CD4-positive, alpha-beta T cell (primary cell): Measurements from ENCODE around the gene MRPL52. TPM values are rescaled to one million over a fixed set of nuclear protein-coding genes. Genes with fewer than 3 reads are reported as not detected.

Experiments
- ATAC-seq: fragments of 200-7000 bp; cut with Tn5 transposase; one replicate; pipeline ENCODE4 v1.10.0; 2022; ENCODE audit warnings: mild to moderate bottlenecking; ENCODE audit not compliant: poor library complexity
- CTCF ChIA-PET: fragments of 350-600 bp; sonication (Branson Sonifier 250); formaldehyde crosslinking; loops from one replicate; lab custom pipeline; 2021; ENCODE audit warnings: antibody characterized with exemption, inconsistent platforms; lab: Charles Lee
- POLR2A ChIA-PET: fragments of 350-600 bp; sonication (Branson Sonifier 250); formaldehyde crosslinking; loops from one replicate; lab custom pipeline; 2021; ENCODE audit warnings: antibody characterized with exemption, inconsistent platforms; lab: Charles Lee
- DNase-seq, 14 experiments: peaks; one replicate each; pipeline ENCODE4 v3.0.0-alpha.2; 2013 to 2020; ENCODE audit warnings: mixed read lengths in 2 of 14
- H3K27ac ChIP-seq, 2 donors: one replicate each; pipeline versions ENCODE4 v1.5.1 to v1.7.0; 2013; ENCODE audit warnings: low read length in 2 of 2, low read depth in 1 of 2, mild to moderate bottlenecking in 1 of 2
- H3K27me3 ChIP-seq, 2 experiments: 1 replicate in 1 of 2; 2 replicates in 1 of 2; pipeline versions ENCODE4 v1.6.1 to v1.7.0; 2013; ENCODE audit warnings: low read length in 2 of 2, control low read depth in 1 of 2, mild to moderate bottlenecking in 1 of 2, moderate library complexity in 1 of 2; ENCODE audit not compliant: insufficient read depth in 2 of 2, control insufficient read depth in 1 of 2
- H3K36me3 ChIP-seq: one replicate; pipeline ENCODE4 v1.6.1; 2013; ENCODE audit warnings: low read length, control low read depth; ENCODE audit not compliant: insufficient read depth
- H3K4me1 ChIP-seq: one replicate; pipeline ENCODE4 v1.6.1; 2013; ENCODE audit warnings: low read length, control low read depth; ENCODE audit not compliant: insufficient read depth
- H3K4me3 ChIP-seq: one replicate; pipeline ENCODE4 v1.5.1; 2013; ENCODE audit warnings: mild to moderate bottlenecking, low read length, moderate library complexity
- H3K9me3 ChIP-seq, 2 experiments: 1 replicate in 1 of 2; 2 replicates in 1 of 2; pipeline versions ENCODE4 v1.6.1 to v1.7.0; 2013; ENCODE audit warnings: low read length in 2 of 2, mild to moderate bottlenecking in 2 of 2, control low read depth in 1 of 2, moderate library complexity in 1 of 2; ENCODE audit not compliant: control insufficient read depth in 1 of 2, insufficient read depth in 1 of 2
- H3K27ac Mint-ChIP-seq: one replicate; pipeline ENCODE4 v1.8.0; 2020; ENCODE audit warnings: mixed read lengths
- H3K27me3 Mint-ChIP-seq: one replicate; pipeline ENCODE4 v1.8.0; 2021; ENCODE audit warnings: mixed read lengths
- H3K36me3 Mint-ChIP-seq: one replicate; pipeline ENCODE4 v1.8.0; 2021; ENCODE audit warnings: low read depth, mixed read lengths
- H3K4me1 Mint-ChIP-seq: one replicate; pipeline ENCODE4 v1.8.0; 2021; ENCODE audit warnings: low read depth, mixed read lengths
- H3K4me3 Mint-ChIP-seq: one replicate; pipeline ENCODE4 v1.8.0; 2020; ENCODE audit warnings: mild to moderate bottlenecking, mixed read lengths
- H3K9me3 Mint-ChIP-seq: one replicate; pipeline ENCODE4 v1.8.0; 2020; ENCODE audit warnings: mixed read lengths
- CTCF ChIP-seq: fragments of 200-600 bp; IDR thresholded peaks from one replicate; pipeline ENCODE4 v1.8.0; 2022; ENCODE audit warnings: antibody characterized with exemption, mild to moderate bottlenecking
- intact Hi-C, 2 experiments: fragments of 100-400 bp; cut with DNase I in 1 of 2; cut with micrococcal nuclease in 1 of 2; formaldehyde crosslinking; loops; one replicate each; pipeline versions ENCODE4 v1.15.1 to v1.9.0; 2023 to 2025; cut with DNase I, micrococcal nuclease
- total RNA-seq, 174 experiments: library from RNA in 2 of 174; stranded (reverse) in 2 of 174; gene quantifications; one replicate each; pipeline ENCODE4 v1.2.3 and lab custom pipeline; 2021 to 2026

The MRPL52 gene
- total RNA-seq, 2 experiments from 2014 or later, result 27.6 to 29.4 TPM

GRCh38 chr14:22813145-22813544 is 16.5 kb upstream of the MRPL52 start:
- Mint-ChIP-seq H3K9me3 (no peaks in the 10 kb centered on the region), H3K27me3 (no peaks in the 10 kb centered on the region), H3K27ac (no peak overlapping the region), H3K36me3 (no peaks in the 10 kb centered on the region), H3K4me1 (peaks cover 16% of the 10 kb centered on the region), H3K4me3 (no peak overlapping the region)
- intact Hi-C loops, result no loop called here
- no peaks in the 10 kb centered on the region for H3K9me3 ChIP-seq
- no peak overlapping the region for H3K4me3 ChIP-seq
- DNase-seq (no peak), ATAC-seq (no peak)
- H3K27ac ChIP-seq, result no peak overlapping the region
- H3K27me3 ChIP-seq, result no peaks in the 10 kb centered on the region
- no peaks in the 10 kb centered on the region for H3K36me3 ChIP-seq
- POLR2A ChIA-PET, result interaction anchor here (1.1 kb wide), 1 partner anchor 10 kb away, joined by 4 read pairs; no protein-coding TSS in a partner anchor
- no peak for TF ChIP-seq CTCF
- H3K4me1 ChIP-seq, result peaks cover 10% of the 10 kb centered on the region
- CTCF ChIA-PET, result no interaction called here

GRCh38 chr14:22814373-22814772 is 15.3 kb upstream of the MRPL52 start:
- POLR2A ChIA-PET, result no interaction called here
- H3K27ac ChIP-seq, result no peak overlapping the region
- Mint-ChIP-seq H3K4me3 (no peak overlapping the region), H3K27me3 (no peaks in the 10 kb centered on the region), H3K4me1 (peaks cover 16% of the 10 kb centered on the region), H3K27ac (no peak overlapping the region), H3K9me3 (no peaks in the 10 kb centered on the region), H3K36me3 (no peaks in the 10 kb centered on the region)
- ATAC-seq (no peak), DNase-seq (no peak)
- H3K36me3 ChIP-seq, result no peaks in the 10 kb centered on the region
- no peak for TF ChIP-seq CTCF
- intact Hi-C loops, result no loop called here
- no peaks in the 10 kb centered on the region for H3K9me3 ChIP-seq
- CTCF ChIA-PET, result no interaction called here
- peak overlapping the region; percentile 25 for H3K4me3 ChIP-seq
- no peaks in the 10 kb centered on the region for H3K27me3 ChIP-seq
- peaks cover 10% of the 10 kb centered on the region for H3K4me1 ChIP-seq

GRCh38 chr14:22814941-22815713 is 14.6 kb upstream of the MRPL52 start, which contains the start of gene SLC7A7:
TSS of gene SLC7A7 (minus strand) at chr14:22815435. CDS start at chr14:22813398, 2,037 bp downstream.
- Mint-ChIP-seq H3K36me3 (no peaks in the 10 kb centered on the region), H3K9me3 (no peaks in the 10 kb centered on the region), H3K27me3 (no peaks in the 10 kb centered on the region), H3K4me3 (peak within 1 kb of the TSS; percentile 42), H3K4me1 (peaks cover 16% of the 10 kb centered on the region), H3K27ac (no peak within 1 kb of the TSS)
- ChIA-PET POLR2A (no interaction called here), CTCF (interaction anchor here (0.6 kb wide), 1 partner anchor 244 kb away, joined by 4 read pairs; no protein-coding TSS in a partner anchor)
- H3K4me3 ChIP-seq, result peak within 1 kb of the TSS; percentile 25
- no peaks in the 10 kb centered on the region for H3K9me3 ChIP-seq
- H3K27me3 ChIP-seq, result no peaks in the 10 kb centered on the region
- peaks cover 10% of the 10 kb centered on the region for H3K4me1 ChIP-seq
- TF ChIP-seq CTCF, result no peak
- H3K27ac ChIP-seq, result no peak within 1 kb of the TSS
- ATAC-seq (no peak), DNase-seq (no peak)
- intact Hi-C loops, result no loop called here
- no peaks in the 10 kb centered on the region for H3K36me3 ChIP-seq
